ENCODE measurements around the gene LIME1.
"Not testable (repeated sequence)": the region's sequence is repeated elsewhere in the genome, so short reads cannot be mapped to it uniquely, and the experiment has no call there.

The LIME1 gene

GRCh38 chr20:63771046-63771707 is 34.7 kb downstream of the LIME1 start:
- DNase-seq (ENCODE audit: low read depth, low spot score), result no peak

GRCh38 chr20:63772781-63773518 is 36.5 kb downstream of the LIME1 start:
- DNase-seq (ENCODE audit: low read depth, low spot score), result no peak

GRCh38 chr20:63773571-63774241 is 37.2 kb downstream of the LIME1 start:
- DNase-seq (ENCODE audit: low read depth, low spot score), result no peak

- no peak for DNase-seq (ENCODE audit: low read depth, low spot score)
These were observed 37.8 kb downstream of the LIME1 start for GRCh38 chr20:63774306-63774705.

- DNase-seq (ENCODE audit: low read depth, low spot score), result peak; percentile 90
These were observed 38.9 kb downstream of the LIME1 start for GRCh38 chr20:63775096-63775978.

GRCh38 chr20:63776875-63777274 is 40.4 kb downstream of the LIME1 start:
- not testable (repeated sequence) for DNase-seq (ENCODE audit: low read depth, low spot score)

GRCh38 chr20:63777614-63778013 is 41.1 kb downstream of the LIME1 start:
- no peak for DNase-seq (ENCODE audit: low read depth, low spot score)

- no peak for DNase-seq (ENCODE audit: low read depth, low spot score)
These were observed 41.7 kb downstream of the LIME1 start for GRCh38 chr20:63778034-63778752.

GRCh38 chr20:63778857-63779256 is 42.4 kb downstream of the LIME1 start:
- no peak for DNase-seq (ENCODE audit: low read depth, low spot score)

- DNase-seq (ENCODE audit: low read depth, low spot score), result no peak
These were observed 44.7 kb downstream of the LIME1 start for GRCh38 chr20:63781181-63781580.

GRCh38 chr20:63782051-63782471 is 45.6 kb downstream of the LIME1 start:
- peak; percentile 70 for DNase-seq (ENCODE audit: low read depth, low spot score)

GRCh38 chr20:63782521-63782971 is 46.1 kb downstream of the LIME1 start:
- DNase-seq (ENCODE audit: low read depth, low spot score), result no peak

- DNase-seq (ENCODE audit: low read depth, low spot score), result no peak
These were observed 47.5 kb downstream of the LIME1 start for GRCh38 chr20:63783970-63784369.

- DNase-seq (ENCODE audit: low read depth, low spot score), result no peak
These were observed 49.2 kb downstream of the LIME1 start for GRCh38 chr20:63785691-63786131.

GRCh38 chr20:63787302-63787701 is 50.8 kb downstream of the LIME1 start:
- DNase-seq (ENCODE audit: low read depth, low spot score), result no peak

- no peak for DNase-seq (ENCODE audit: low read depth, low spot score)
These were observed 51.3 kb downstream of the LIME1 start for GRCh38 chr20:63787749-63788148.
